HepG2 (cell line): ENCODE results near the gene BEST3. TPM values are rescaled to one million over a fixed set of nuclear protein-coding genes. Genes with fewer than 3 reads are reported as not detected.

Source experiments
- ATAC-seq: fragments of 200-7000 bp; cut with Tn5 transposase; 3 replicates; pipeline ENCODE4 v1.9.1; 2020; ENCODE audit warnings: mild to moderate bottlenecking, moderate library complexity
- BruUV-seq: library from RNA; stranded (reverse); fragments of 400-500 nt; replicated peaks from 2 replicates; lab custom pipeline; 2021; lab: Mats Ljungman, UMichigan
- CTCF ChIA-PET: fragments of 300-600 bp; formaldehyde crosslinking; extraction: SDS; loops from one replicate; lab custom pipeline; 2021; ENCODE audit warnings: low total read pairs, inconsistent platforms, low intra/inter-chr PET ratio; lab: Yijun Ruan, JAX
- POLR2A ChIA-PET: fragments of 350-600 bp; sonication (Branson Sonifier 250); formaldehyde crosslinking; loops from one replicate; lab custom pipeline; 2020; ENCODE audit warnings: antibody characterized with exemption, inconsistent platforms; lab: Yijun Ruan, JAX
- DNase-seq: peaks from one replicate; pipeline ENCODE4 v3.0.0-alpha.2; 2015; ENCODE audit warnings: low spot score
- FAIRE-seq: peaks from 3 replicates; lab custom pipeline; 2011; peaks lifted over from hg19 to GRCh38; lab: Jason Lieb, UNC
- H2AFZ ChIP-seq: one replicate; pipeline ENCODE4 v1.6.1; 2011; ENCODE audit warnings: low read length, inconsistent platforms
- H3K27ac ChIP-seq: fragments of 300-600 bp; 3 replicates; pipeline ENCODE4 v1.8.0; 2011; ENCODE audit warnings: mixed run types, mild to moderate bottlenecking, mixed read lengths, low read length, inconsistent platforms; ENCODE audit not compliant: insufficient read depth; ENCODE audit errors: extremely low read length
- H3K27me3 ChIP-seq, 2 experiments: fragments of 200-600 bp in 1 of 2; 2 replicates in 1 of 2; 3 replicates in 1 of 2; pipeline versions ENCODE4 v1.6.0 to v1.8.0; 2011; ENCODE audit warnings: low read length in 2 of 2, mild to moderate bottlenecking in 2 of 2, moderate library complexity in 2 of 2, inconsistent platforms in 1 of 2; ENCODE audit not compliant: insufficient read depth in 2 of 2, control insufficient read depth in 1 of 2
- H3K36me3 ChIP-seq, 2 experiments: fragments of 200-600 bp in 1 of 2; replicated peaks in 1 of 2; 2 replicates in 1 of 2; 3 replicates in 1 of 2; pipeline versions ENCODE4 v1.5.1 to v1.8.0; 2011; ENCODE audit warnings: low read length in 2 of 2, inconsistent platforms in 1 of 2; ENCODE audit not compliant: insufficient read depth in 2 of 2, control insufficient read depth in 1 of 2
- H3K4me1 ChIP-seq: 2 replicates; pipeline ENCODE4 v1.5.1; 2012; ENCODE audit warnings: low read length, inconsistent platforms; ENCODE audit not compliant: insufficient read depth
- H3K4me2 ChIP-seq: 2 replicates; pipeline ENCODE4 v1.6.0; 2011; ENCODE audit warnings: low read depth, low read length, inconsistent platforms
- H3K4me3 ChIP-seq, 3 experiments: fragments of 200-600 bp in 1 of 3; sonication (generic), shearing (Covaris generic) in 1 of 3; replicated peaks in 1 of 3; 2 replicates each; pipeline ENCODE4 v1.5.1; 2011 to 2016; ENCODE audit warnings: low read length in 3 of 3, inconsistent platforms in 2 of 3, low read depth in 2 of 3, mild to moderate bottlenecking in 2 of 3, control low read depth in 1 of 3, mixed read lengths in 1 of 3; ENCODE audit not compliant: insufficient read depth in 1 of 3
- H3K79me2 ChIP-seq: one replicate; pipeline ENCODE4 v1.6.1; 2011; ENCODE audit warnings: low read length, inconsistent platforms; ENCODE audit not compliant: insufficient read depth
- H3K9ac ChIP-seq: 2 replicates; pipeline ENCODE4 v1.6.0; 2011; ENCODE audit warnings: mild to moderate bottlenecking, low read depth, low read length, inconsistent platforms; ENCODE audit not compliant: insufficient read depth
- H3K9me3 ChIP-seq: 2 replicates; pipeline ENCODE4 v1.5.1; 2012; ENCODE audit warnings: mild to moderate bottlenecking, low read length
- H4K20me1 ChIP-seq: 2 replicates; pipeline ENCODE4 v1.6.0; 2011; ENCODE audit warnings: inconsistent platforms, mild to moderate bottlenecking, low read length, moderate library complexity; ENCODE audit not compliant: insufficient read depth
- HOXA3 ChIP-seq: sonication (generic); formaldehyde crosslinking; IDR thresholded peaks from 2 replicates; pipeline ENCODE4 v1.5.0; 2020; ENCODE audit warnings: missing genetic modification reagents
- WGBS: methylation state at CpG from one replicate; pipeline ENCODE4 v1.1.6; 2017; ENCODE audit warnings: low lambda C conversion rate; 5-methylcytosine and 5-hydroxymethylcytosine counted together
- in situ Hi-C: cut with HindIII; loops from 2 replicates; pipeline ENCODE4 v1.10.0; 2017; ENCODE audit warnings: low pct_unique_long_range_greater_than_20kb; ENCODE audit not compliant: extremely low pct_ligation_motif_present
- intact Hi-C: fragments of 100-400 bp; cut with micrococcal nuclease; formaldehyde crosslinking; loops from one replicate; pipeline ENCODE4 v1.10.0; 2022; ENCODE audit not compliant: unreplicated experiment
- polyA plus RNA-seq, 8 experiments: library from polyadenylated mRNA; depleted of rRNA in 3 of 8; stranded (reverse) in 7 of 8; unstranded in 1 of 8; fragments of >200 nt; fragmentation: Illumina TruSeq in 4 of 8; extraction: Trizol in 4 of 8; gene quantifications; 2 replicates each; pipeline versions ENCODE4 v1.2.1 to v1.2.3, GENCODE V29; 2011 to 2016; ENCODE audit warnings: low read depth in 4 of 8, missing spikeins in 1 of 8, mixed read lengths in 1 of 8; ENCODE audit not compliant: insufficient read depth in 1 of 8
- total RNA-seq, 5 experiments: library from RNA; depleted of rRNA; stranded (reverse); fragments of >200 nt; fragmentation: Illumina TruSeq; extraction: Trizol; gene quantifications; 2 replicates each; pipeline ENCODE4 v1.2.3, GENCODE V29; 2016; ENCODE audit warnings: low read depth in 1 of 5
- TF ChIP-seq, protein P1 (sequence below): sonication (generic); formaldehyde crosslinking; IDR thresholded peaks from 2 replicates; pipeline ENCODE4 v1.4.0; 2020; ENCODE audit warnings: mild to moderate bottlenecking, missing genetic modification reagents

BEST3 gene
- total and polyA plus RNA-seq, 2 of the 13 experiments (the other 11 are each of a cell fraction or from before 2014, with no cell fraction given), result not detected

DNA sequence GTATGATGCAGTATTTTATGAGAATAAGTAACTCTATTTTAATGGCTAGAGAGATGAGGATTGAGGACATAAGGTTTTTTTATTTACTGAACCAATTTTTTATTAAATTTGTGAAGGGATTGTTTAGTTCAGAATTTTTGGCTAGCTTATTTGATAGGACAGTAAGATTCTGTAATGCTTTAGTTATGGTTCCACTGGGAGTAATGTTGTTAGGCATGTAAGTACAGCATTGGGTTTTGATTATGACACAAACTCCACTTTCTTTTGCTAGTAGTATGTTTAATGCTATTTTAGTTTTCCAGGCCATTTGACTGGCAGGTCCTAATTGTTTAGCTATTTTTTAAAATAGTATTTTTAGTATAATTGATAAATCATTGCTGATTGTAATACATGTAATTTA lies 54.6 kb downstream of the BEST3 start:
- in situ Hi-C loops, result no loop called here

GRCh38 chr12:69642531-69642930 lies 56.6 kb downstream of the BEST3 start:
- TF ChIP-seq HOXA3 (CRISPR knock-in tag), result no peak
- TF ChIP-seq, all 625 proteins: peak for 0
- Histone ChIP-seq H2AFZ (no peak overlapping the region), H3K36me3 (no peaks in the 10 kb centered on the region), H3K27ac (no peak overlapping the region), H3K4me3 (no peak overlapping the region), H3K9ac (no peak overlapping the region), H3K27me3 (peaks cover 0 to 6% of the 10 kb centered on the region in 2 experiments; a peak in 2 of 5 replicates), H3K9me3 (no peaks in the 10 kb centered on the region), H3K79me2 (no peaks in the 10 kb centered on the region), H4K20me1 (no peaks in the 10 kb centered on the region), H3K4me1 (no peaks in the 10 kb centered on the region), H3K4me2 (no peak overlapping the region)
- DNase-seq (no peak), ATAC-seq (no peak), FAIRE-seq (no peak)
- POLR2A ChIA-PET, result no interaction called here
- intact Hi-C loops (no loop called here), in situ Hi-C loops (no loop called here)
- no TSS peak for BruUV-seq
- WGBS, result 13% methylated on average over 3 of the region's 6 CpGs
- CTCF ChIA-PET, result no interaction called here

More for the DNA sequence above, 54.6 kb downstream of the BEST3 start:
- ATAC-seq, result no peak
- TF ChIP-seq, protein P1, sequence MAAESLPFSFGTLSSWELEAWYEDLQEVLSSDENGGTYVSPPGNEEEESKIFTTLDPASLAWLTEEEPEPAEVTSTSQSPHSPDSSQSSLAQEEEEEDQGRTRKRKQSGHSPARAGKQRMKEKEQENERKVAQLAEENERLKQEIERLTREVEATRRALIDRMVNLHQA (CRISPR knock-in tag), result no peak
- TF ChIP-seq, all 625 proteins: peak for 0
- no peak overlapping the region for H3K9ac ChIP-seq
- CTCF ChIA-PET, result no interaction called here
- no peak for DNase-seq
- no peak for FAIRE-seq
- POLR2A ChIA-PET, result no interaction called here
- intact Hi-C loops, result no loop called here
- no peak overlapping the region for H3K4me3 ChIP-seq
- H3K36me3 ChIP-seq, result no peaks in the 10 kb centered on the region
- no peak overlapping the region for H2AFZ ChIP-seq
- H3K9me3 ChIP-seq, result no peaks in the 10 kb centered on the region
- no TSS peak for BruUV-seq
- H4K20me1 ChIP-seq, result no peaks in the 10 kb centered on the region
- no peak overlapping the region for H3K27ac ChIP-seq
- H3K4me1 ChIP-seq, result no peaks in the 10 kb centered on the region
- H3K4me2 ChIP-seq, result no peak overlapping the region
- H3K27me3 ChIP-seq, result peaks cover 0 to 12% of the 10 kb centered on the region in 2 experiments; a peak in 2 of 5 replicates
- no peaks in the 10 kb centered on the region for H3K79me2 ChIP-seq
